ENCODE measurements around the gene TOMM20L.
"Not testable (repeated sequence)": the region's sequence is repeated elsewhere in the genome, so short reads cannot be mapped to it uniquely, and the experiment has no call there.

The TOMM20L gene

DNA sequence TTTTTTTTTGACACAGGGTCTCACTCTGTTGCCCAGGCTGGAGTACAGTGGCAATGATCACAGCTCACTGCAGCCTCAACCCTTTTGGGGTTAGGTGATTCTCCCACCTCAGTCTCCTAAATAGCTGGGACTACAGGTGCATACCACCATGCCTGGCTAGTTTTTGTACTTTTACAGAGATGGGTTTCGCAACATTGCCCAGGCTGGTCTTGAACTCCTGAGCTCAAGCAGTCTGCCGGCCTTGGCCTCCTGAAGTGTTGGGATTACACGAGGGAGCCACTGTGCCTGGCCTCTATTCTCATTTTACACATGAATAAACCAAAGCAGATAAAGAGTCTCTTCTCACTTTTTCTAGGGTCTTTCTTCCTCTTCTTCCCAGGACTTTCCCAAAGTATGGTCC is 3.2 kb downstream of the TOMM20L start:
- TF ChIP-seq POLR2A (IDR thresholded peaks at IDR 0.05; ENCODE audit: low read depth, low read length), result no peak
- DNase-seq (ENCODE audit: insufficient read length, low spot score), result no peak
- FAIRE-seq, result no peak

DNA sequence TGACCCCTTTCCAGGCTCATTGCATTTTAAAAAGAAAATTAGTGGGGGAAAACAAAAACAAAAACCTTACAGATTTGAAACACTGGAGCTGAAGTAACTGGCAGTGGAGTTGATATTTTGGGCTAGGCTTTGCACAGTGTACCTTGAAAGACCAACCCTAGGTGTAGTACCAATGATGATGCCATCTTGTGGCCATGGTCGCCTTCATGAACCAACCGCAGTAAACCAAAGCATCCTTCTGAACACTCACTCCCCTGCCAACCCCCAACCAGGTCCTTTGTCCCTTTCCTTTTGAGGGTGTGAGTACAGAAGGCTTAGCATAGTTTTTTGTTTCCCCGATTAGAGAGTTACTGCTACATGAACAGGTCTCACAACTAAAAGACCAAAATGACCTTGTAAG is 5.9 kb downstream of the TOMM20L start:
- FAIRE-seq, result no peak
- DNase-seq (ENCODE audit: insufficient read length, low spot score), result no peak
- TF ChIP-seq POLR2A (IDR thresholded peaks at IDR 0.05; ENCODE audit: low read depth, low read length), result no peak

DNA sequence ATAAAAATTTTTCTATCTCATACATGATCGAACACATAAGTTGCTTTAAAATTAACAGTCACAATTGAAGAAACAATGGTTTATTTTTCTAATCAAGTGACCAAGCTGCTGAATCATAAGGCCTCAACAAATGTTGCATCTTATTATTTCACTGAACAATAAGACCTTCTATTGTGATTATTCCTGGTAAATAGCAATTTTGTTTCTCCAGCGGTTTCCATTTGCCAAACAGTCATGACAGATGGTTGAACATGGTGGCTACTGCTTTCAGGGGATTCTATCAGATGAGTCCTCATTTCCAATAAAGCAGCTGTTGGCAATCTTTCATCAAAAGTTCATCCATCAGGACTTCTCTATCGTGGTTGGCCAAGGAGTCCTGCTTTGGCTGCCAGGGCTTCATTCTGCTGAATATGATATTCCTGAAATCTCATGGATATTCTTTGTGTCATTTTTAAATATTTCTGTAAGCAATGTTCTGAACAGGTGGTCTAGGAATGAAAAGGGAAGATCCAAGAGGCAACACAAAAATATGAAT is 13.0 kb downstream of the TOMM20L start:
- DNase-seq (ENCODE audit: insufficient read length, low spot score), result no peak
- no peak for TF ChIP-seq POLR2A (IDR thresholded peaks at IDR 0.05; ENCODE audit: low read depth, low read length)
- FAIRE-seq, result no peak

DNA sequence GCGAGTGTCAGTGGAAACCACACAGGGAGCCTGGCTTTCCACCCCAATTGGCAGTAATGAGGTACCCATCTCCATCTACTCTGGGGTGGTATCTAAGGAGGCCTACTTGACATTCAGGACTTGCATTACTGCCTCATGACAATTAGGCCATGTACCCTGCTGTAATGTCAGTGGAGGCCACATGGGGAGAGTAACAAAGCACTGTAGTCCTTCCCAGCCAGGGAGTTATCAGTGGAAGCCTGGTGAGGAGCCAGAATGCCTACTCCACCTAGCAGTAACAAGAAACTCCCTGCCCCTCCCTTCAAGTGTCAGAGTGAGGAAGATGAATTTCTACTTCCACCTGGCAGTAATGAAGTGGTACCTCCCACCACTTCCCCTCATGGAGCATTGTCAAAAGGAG is 19.1 kb downstream of the TOMM20L start:
- DNase-seq (ENCODE audit: insufficient read length, low spot score) (no peak), FAIRE-seq (no peak)
- no peak for TF ChIP-seq POLR2A (IDR thresholded peaks at IDR 0.05; ENCODE audit: low read depth, low read length)

DNA sequence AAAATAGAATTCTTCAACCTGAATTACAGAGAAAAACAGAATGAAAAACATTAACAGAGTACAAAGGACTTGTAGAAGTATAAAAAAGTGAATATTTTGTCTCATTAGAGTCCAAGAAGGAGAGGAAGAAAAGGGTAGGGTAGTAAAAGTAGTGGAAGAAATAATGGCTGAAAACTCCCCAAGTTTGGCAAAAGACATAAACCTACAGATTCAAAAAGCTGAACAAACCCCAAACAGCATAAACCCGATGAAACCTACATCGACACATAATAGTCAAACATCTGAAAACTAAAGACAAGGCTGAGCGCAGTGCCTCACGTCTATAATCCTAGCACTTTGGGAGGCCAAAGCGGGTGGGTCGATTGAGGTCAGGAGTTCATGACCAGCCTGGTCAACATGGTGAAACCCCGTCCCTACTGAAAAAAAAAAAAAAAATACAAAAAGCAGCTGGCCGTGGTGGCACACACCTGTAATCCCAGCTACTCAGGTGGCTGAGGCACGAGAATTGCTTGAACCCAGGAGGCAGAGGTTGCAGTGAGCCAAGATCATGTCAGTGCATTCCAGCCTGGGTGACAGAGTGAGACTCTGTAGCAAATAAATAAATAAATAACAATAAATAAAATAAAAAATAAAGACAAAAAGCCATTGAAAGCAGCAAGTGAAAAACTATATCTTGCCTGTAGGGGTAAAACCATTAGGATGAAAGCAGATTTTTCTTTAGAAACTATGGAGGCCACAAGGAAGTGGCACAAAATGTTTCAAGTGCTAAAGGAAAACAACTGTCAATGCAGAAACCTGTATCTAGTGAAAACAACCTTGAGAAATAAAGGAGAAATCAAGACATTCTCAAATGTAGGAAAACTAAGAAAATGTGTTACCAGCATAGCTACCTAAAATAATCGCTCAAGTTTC is 20.2 kb downstream of the TOMM20L start:
- DNase-seq (ENCODE audit: insufficient read length, low spot score) (no peak), FAIRE-seq (no peak)
- no peak for TF ChIP-seq POLR2A (IDR thresholded peaks at IDR 0.05; ENCODE audit: low read depth, low read length)

DNA sequence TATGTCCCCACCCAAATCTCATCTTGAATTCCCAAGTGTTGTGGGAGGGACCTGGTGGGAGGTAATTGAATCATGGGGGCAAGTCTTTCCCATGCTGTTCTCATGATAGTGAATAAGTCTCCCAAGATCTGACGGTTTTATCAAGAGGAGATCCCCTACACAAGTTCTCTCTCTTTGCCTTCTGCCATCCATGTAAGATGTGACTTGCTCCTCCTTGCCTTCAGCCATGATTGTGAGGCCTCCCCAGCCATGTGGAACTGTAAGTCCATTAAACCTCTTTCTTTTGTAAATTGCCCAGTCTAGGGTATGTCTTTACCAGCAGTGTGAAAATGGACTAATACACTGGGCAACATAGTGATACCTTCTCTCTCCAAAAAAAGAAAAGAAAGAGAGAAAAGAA is 21.2 kb downstream of the TOMM20L start:
- FAIRE-seq; DNase-seq (ENCODE audit: insufficient read length, low spot score): not testable (repeated sequence)

DNA sequence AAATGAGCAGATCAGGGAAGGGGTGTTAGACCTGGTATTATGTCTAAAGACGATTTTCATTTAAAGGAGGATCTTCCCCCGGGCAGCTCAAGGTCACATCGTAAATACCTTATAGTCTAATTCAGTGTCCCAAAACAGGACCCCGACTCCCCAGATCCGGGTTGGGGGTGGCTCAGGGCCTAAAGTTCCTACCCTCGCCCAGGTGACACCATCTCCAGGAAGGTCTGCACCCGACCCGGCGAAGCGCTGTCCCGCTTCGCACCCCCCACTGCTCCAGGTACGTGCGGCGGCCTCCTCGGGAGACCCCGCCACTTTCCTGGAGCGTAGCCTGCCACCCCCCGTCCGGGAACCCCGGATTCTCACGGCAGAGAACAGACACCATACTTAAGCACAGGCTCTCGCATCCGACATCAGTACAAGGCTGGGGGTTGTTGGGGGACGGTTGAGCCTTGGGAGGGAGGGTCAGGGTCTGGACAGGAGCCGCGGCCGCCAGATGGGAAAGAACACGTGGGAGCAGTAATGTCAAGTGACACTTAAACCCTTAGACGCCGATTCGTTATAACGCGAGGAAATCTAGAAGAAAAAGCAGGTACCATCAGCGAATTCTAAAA is 31.0 kb downstream of the TOMM20L start:
- DNase-seq (ENCODE audit: insufficient read length, low spot score), result no peak
- peak; percentile 86 for FAIRE-seq
- TF ChIP-seq POLR2A (IDR thresholded peaks at IDR 0.05; ENCODE audit: low read depth, low read length), result no peak

DNA sequence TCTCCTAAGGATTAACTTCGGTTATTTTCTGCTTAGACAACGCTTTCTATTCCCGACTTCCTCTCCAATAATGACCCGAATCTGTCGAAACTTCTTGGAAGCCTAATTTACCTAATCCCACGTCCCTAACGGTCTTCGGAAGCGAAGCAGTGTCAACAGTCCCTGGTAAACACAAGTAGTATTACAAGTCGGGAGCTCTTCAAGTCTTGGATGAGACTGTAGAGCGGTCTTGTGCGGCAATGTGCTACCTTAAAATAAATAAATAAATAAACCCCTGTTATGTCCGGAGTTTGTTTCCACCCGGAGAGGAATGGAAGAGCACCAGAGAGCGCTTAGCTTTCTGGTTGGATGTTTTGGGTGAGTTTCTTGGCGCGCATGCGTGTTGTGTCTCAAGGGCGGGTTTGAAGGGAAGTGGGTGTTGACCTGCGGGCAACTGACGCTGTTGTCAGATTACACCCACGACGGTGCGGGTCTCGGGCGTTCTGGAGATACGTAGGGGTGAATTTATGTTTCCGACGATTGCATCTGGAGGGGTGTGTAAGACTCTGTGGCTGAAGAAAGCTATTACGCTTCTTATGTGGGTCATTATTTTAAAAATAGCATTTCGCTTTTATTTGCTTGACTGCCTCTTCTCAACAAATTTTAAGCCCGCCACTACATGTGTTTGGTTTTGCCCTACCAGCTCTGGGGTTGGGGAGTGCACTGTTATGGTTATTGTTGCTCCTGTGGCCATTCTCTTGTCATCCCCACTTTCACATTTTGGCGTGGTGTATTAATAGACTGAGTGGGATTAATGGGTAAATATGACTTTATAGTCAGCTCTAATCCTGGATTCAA is 31.8 kb downstream of the TOMM20L start, which contains the start of the genes KIAA0586 and TIMM9:
Gene KIAA0586, plus strand, starts transcription at position 439 of the 837 bp plus-strand sequence. CDS start 546 bp downstream, outside the sequence.
Gene TIMM9, minus strand, starts transcription at position 251 of the 837 bp plus-strand sequence. CDS start 15,586 bp downstream, outside the sequence.
- TF ChIP-seq POLR2A (IDR thresholded peaks at IDR 0.05; ENCODE audit: low read depth, low read length), result peak; percentile 48
- DNase-seq (ENCODE audit: insufficient read length, low spot score) (peak; percentile 45), FAIRE-seq (peak; percentile 97)

DNA sequence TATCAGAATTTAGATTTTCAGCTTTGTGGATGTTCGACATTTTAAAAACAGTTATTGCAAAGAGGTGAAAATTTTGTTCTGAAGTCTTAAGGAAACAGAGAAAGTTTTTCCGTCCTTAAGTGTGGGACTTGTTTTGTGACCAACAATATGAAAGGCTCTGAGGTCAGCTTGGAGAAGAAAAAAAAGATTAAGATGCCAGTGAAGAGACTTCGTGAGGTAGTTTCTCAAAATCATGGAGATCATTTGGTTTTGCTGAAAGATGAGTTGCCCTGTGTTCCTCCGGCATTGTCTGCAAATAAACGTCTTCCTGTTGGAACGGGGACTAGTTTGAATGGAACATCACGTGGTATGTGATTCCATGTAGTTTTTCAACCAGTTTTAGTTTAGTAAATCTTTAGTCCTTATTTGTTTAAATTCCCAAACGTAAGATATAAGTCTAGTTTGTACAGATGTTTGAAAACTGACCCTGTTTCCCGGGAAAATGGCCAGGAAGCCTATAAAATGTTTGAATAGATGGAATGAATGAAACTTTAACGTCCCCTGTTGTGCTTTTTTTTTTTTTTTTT is 32.5 kb downstream of the TOMM20L start:
- FAIRE-seq, result peak; percentile 64

DNA sequence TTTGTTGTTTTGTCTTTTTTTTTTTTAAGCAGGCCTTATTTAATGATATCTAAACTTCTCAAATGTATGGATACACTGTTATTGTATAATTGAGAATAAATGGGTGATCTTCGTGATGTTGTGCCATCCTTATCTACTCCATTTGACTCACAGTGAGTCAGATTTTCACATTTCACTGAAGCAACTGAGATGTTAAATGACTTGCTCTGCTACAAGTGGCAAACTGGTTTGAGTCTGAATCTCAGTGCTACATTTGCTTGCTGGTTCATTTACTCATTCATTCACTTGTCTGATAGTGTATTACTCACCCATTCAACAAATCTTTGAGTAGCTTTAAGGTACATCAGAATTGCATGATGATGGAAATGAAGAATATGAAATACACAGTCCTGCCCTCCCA is 34.4 kb downstream of the TOMM20L start:
- no peak for TF ChIP-seq POLR2A (IDR thresholded peaks at IDR 0.05; ENCODE audit: low read depth, low read length)
- no peak for DNase-seq (ENCODE audit: insufficient read length, low spot score)
- FAIRE-seq, result peak; percentile 77

More for the DNA sequence above, 32.5 kb downstream of the TOMM20L start:
- TF ChIP-seq POLR2A (IDR thresholded peaks at IDR 0.05; ENCODE audit: low read depth, low read length), result no peak
- no peak for DNase-seq (ENCODE audit: insufficient read length, low spot score)

DNA sequence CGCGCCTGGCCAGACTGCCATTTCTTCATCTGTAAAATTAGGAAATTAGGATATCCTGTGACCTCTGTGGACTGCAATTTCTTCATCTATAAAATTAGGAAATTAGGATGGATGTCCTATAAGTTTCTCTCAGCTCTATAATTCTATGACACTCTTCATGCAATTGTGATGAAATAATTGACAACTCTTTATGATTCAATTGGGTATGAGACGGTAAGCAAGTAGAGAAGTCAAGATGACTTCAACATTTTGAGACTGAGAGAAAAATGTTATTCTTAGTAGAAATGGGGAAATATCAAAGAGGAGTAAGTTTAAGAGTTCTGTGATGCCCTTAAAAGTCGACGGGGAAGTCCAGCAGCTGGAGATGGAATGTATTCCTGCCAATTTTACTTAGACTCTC is 43.7 kb downstream of the TOMM20L start:
- DNase-seq (ENCODE audit: insufficient read length, low spot score), result no peak
- FAIRE-seq, result no peak
- TF ChIP-seq POLR2A (IDR thresholded peaks at IDR 0.05; ENCODE audit: low read depth, low read length), result no peak

DNA sequence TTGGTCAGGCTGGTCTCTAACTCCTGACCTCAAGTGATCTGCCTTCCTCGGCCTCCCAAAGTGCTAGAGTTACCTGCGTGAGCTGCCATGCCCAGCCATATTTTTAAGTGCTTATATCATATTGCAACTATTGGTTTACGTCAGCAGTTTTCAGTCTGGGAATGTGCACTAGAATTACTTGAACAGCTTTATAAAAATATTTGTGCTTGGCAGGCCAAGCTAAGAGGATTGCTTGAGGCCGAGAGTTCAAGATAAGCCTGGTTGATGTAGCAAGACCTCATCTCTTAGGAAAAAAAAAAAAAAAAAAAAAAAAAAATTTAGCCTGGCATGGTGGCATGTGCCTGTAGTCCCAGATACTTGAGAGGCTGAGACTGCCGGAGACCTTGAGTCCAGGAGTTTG is 48.9 kb downstream of the TOMM20L start:
- TF ChIP-seq POLR2A (IDR thresholded peaks at IDR 0.05; ENCODE audit: low read depth, low read length), result no peak
- DNase-seq (ENCODE audit: insufficient read length, low spot score), result no peak
- no peak for FAIRE-seq

DNA sequence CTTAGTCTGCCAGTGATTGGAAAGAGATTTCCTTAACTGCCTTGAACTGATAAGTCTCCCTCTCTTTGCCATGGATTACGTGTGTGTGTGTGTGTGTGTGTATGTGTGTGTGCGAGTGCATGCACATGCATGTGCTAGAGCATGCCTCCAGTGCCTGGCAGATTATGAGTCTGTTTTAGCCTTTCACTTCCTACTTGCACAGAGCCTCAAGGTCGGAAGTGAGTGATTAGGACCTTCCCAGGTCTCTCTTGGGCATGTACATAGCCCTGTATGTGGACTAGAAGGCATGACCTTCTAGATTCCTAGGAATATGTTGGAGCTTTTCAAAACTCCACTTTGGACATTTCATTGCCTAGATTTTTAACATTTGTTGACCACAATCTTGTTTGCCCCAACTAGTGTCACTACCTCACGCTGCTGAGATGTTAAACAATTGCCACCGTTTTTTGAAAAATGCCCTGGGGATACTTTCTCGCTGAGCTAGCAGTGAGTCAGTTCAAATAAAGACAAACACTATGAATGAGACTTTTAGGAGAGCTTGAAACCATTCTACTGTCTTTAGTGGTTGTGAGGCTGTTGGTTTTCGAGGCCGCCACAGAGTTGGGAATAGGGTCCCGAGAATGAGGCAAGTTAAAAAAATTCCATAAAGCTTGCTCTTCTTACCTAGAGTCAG is 60.0 kb downstream of the TOMM20L start:
- no peak for TF ChIP-seq POLR2A (IDR thresholded peaks at IDR 0.05; ENCODE audit: low read depth, low read length)
- FAIRE-seq, result peak; percentile 92
- DNase-seq (ENCODE audit: insufficient read length, low spot score), result no peak
